Parathyroid adenoma (tissue), 2 donors: Measurements from ENCODE around the gene TCF7L2.

Experiments used
- H2AFZ ChIP-seq: fragments of 300-600 bp; sonication (generic); one replicate; pipeline ENCODE4 v1.7.0; 2017; ENCODE audit warnings: antibody characterized with exemption, mild to moderate bottlenecking
- H3K27ac ChIP-seq: fragments of 300-600 bp; sonication (generic); one replicate; pipeline ENCODE4 v1.7.0; 2017
- H3K27me3 ChIP-seq: fragments of 300-600 bp; sonication (generic); one replicate; pipeline ENCODE4 v1.7.0; 2017; ENCODE audit warnings: low read length; ENCODE audit not compliant: control insufficient read depth, insufficient read depth
- H3K36me3 ChIP-seq: fragments of 300-600 bp; sonication (generic); one replicate; pipeline ENCODE4 v1.7.0; 2017; ENCODE audit warnings: low read length; ENCODE audit not compliant: control insufficient read depth, insufficient read depth
- H3K4me1 ChIP-seq: fragments of 300-600 bp; sonication (generic); one replicate; pipeline ENCODE4 v1.7.0; 2017; ENCODE audit warnings: control low read depth
- H3K4me2 ChIP-seq: fragments of 300-600 bp; sonication (generic); one replicate; pipeline ENCODE4 v1.7.0; 2017; ENCODE audit warnings: low read length
- H3K4me3 ChIP-seq: fragments of 300-600 bp; sonication (generic); one replicate; pipeline ENCODE4 v1.7.0; 2017; ENCODE audit warnings: low read depth, low read length
- H3K79me2 ChIP-seq: fragments of 300-600 bp; sonication (generic); one replicate; pipeline ENCODE4 v1.7.0; 2017; ENCODE audit warnings: control low read depth
- H3K9ac ChIP-seq: fragments of 300-600 bp; sonication (generic); one replicate; pipeline ENCODE4 v1.7.0; 2017; ENCODE audit warnings: mild to moderate bottlenecking
- H3K9me3 ChIP-seq: fragments of 300-600 bp; sonication (generic); one replicate; pipeline ENCODE4 v1.7.0; 2017; ENCODE audit warnings: low read length; ENCODE audit not compliant: control insufficient read depth
- CTCF ChIP-seq: fragments of 300-600 bp; sonication (generic); IDR thresholded peaks from one replicate; pipeline ENCODE4 v1.7.0; 2017; ENCODE audit warnings: antibody characterized with exemption, mild to moderate bottlenecking
- donor health status: primary hyperparathyroidism.

The TCF7L2 gene

GRCh38 chr10:113213035-113213434 lies 263.0 kb downstream of the TCF7L2 start:
- no peak overlapping the region for H3K9ac ChIP-seq
- no peak overlapping the region for H3K4me2 ChIP-seq
- no peak for TF ChIP-seq CTCF
- H3K27ac ChIP-seq, result no peak overlapping the region
- no peaks in the 10 kb centered on the region for H3K4me1 ChIP-seq
- no peaks in the 10 kb centered on the region for H3K36me3 ChIP-seq
- no peaks in the 10 kb centered on the region for H3K9me3 ChIP-seq
- H2AFZ ChIP-seq, result no peak overlapping the region
- H3K27me3 ChIP-seq, result no peaks in the 10 kb centered on the region
- no peak overlapping the region for H3K4me3 ChIP-seq
- no peaks in the 10 kb centered on the region for H3K79me2 ChIP-seq

- no peaks in the 10 kb centered on the region for H3K9me3 ChIP-seq
- no peaks in the 10 kb centered on the region for H3K79me2 ChIP-seq
- H3K4me2 ChIP-seq, result no peak overlapping the region
- no peak overlapping the region for H3K27ac ChIP-seq
- no peaks in the 10 kb centered on the region for H3K4me1 ChIP-seq
- H3K27me3 ChIP-seq, result no peaks in the 10 kb centered on the region
- no peak overlapping the region for H3K4me3 ChIP-seq
- no peak overlapping the region for H3K9ac ChIP-seq
- no peak for TF ChIP-seq CTCF
- no peak overlapping the region for H2AFZ ChIP-seq
- no peaks in the 10 kb centered on the region for H3K36me3 ChIP-seq
Observed at GRCh38 chr10:113214331-113214730, 264.3 kb downstream of the TCF7L2 start.

- Histone ChIP-seq H3K36me3 (no peaks in the 10 kb centered on the region), H2AFZ (no peak overlapping the region), H3K27ac (no peak overlapping the region), H3K27me3 (no peaks in the 10 kb centered on the region), H3K4me2 (no peak overlapping the region), H3K9me3 (no peaks in the 10 kb centered on the region), H3K4me3 (no peak overlapping the region), H3K4me1 (no peaks in the 10 kb centered on the region), H3K79me2 (no peaks in the 10 kb centered on the region), H3K9ac (no peak overlapping the region)
- no peak for TF ChIP-seq CTCF
Observed at GRCh38 chr10:113216102-113216501, 266.1 kb downstream of the TCF7L2 start.
